Measurements from ENCODE around the gene CES1. TPM values are rescaled to one million over a fixed set of nuclear protein-coding genes. Genes with fewer than 3 reads are reported as not detected.

Gene CES1
- total and polyA plus RNA-seq, 9 donors = 1.5 to 114 (median 24.6) TPM

- 71 to 74% (median 74%) methylated on average over 7 of the region's 7 CpGs for whole genome bisulfite sequencing, 3 donors
- TF ChIP-seq POLR2A (IDR thresholded peaks at IDR 0.05) (no peak), EP300 (IDR thresholded peaks at IDR 0.05) (no peak), CTCF (IDR thresholded peaks at IDR 0.05) (no peak)
- Histone ChIP-seq H3K36me3 (no peaks in the 10 kb centered on the region), H3K27ac (no peak overlapping the region), H3K27me3 (no peaks in the 10 kb centered on the region), H3K4me1 (ENCODE audit: insufficient read depth) (no peaks in the 10 kb centered on the region), H3K4me3 (no peak overlapping the region), H3K9me3 (no peaks in the 10 kb centered on the region)
- intact Hi-C loops (cut with DNase I) = no loop called here
- DNase-seq = no peak
Measured at GRCh38 chr16:55872130-55872529, 39.2 kb upstream of the CES1 start.

GRCh38 chr16:55871411-55872038, 38.6 kb upstream of the CES1 start:
- H3K4me3 ChIP-seq = no peak overlapping the region
- no peaks in the 10 kb centered on the region for H3K36me3 ChIP-seq
- intact Hi-C loops (cut with DNase I) = no loop called here
- TF ChIP-seq POLR2A (IDR thresholded peaks at IDR 0.05) (no peak), EP300 (IDR thresholded peaks at IDR 0.05) (no peak), CTCF (IDR thresholded peaks at IDR 0.05) (no peak)
- no peaks in the 10 kb centered on the region for H3K4me1 ChIP-seq (ENCODE audit: insufficient read depth)
- H3K27me3 ChIP-seq = no peaks in the 10 kb centered on the region
- H3K27ac ChIP-seq = no peak overlapping the region
- H3K9me3 ChIP-seq = no peaks in the 10 kb centered on the region
- DNase-seq = no peak
- WGBS, 3 donors = 77 to 81% (median 77%) methylated on average over 10 of the region's 10 CpGs

- H3K27me3 ChIP-seq = no peaks in the 10 kb centered on the region
- no peak for DNase-seq
- TF ChIP-seq POLR2A (IDR thresholded peaks at IDR 0.05) (no peak), CTCF (IDR thresholded peaks at IDR 0.05) (no peak), EP300 (IDR thresholded peaks at IDR 0.05) (no peak)
- intact Hi-C loops (cut with DNase I) = no loop called here
- no peak overlapping the region for H3K27ac ChIP-seq
- no peaks in the 10 kb centered on the region for H3K9me3 ChIP-seq
- H3K36me3 ChIP-seq = no peaks in the 10 kb centered on the region
- no peak overlapping the region for H3K4me3 ChIP-seq
- WGBS, 3 donors = 79 to 84% (median 82%) methylated on average over 7 of the region's 7 CpGs
- H3K4me1 ChIP-seq (ENCODE audit: insufficient read depth) = no peaks in the 10 kb centered on the region
Measured at GRCh38 chr16:55868980-55869379, 36.1 kb upstream of the CES1 start.

GRCh38 chr16:55868137-55868536, 35.2 kb upstream of the CES1 start:
- Histone ChIP-seq H3K27ac (no peak overlapping the region), H3K36me3 (no peaks in the 10 kb centered on the region), H3K4me3 (no peak overlapping the region), H3K4me1 (ENCODE audit: insufficient read depth) (no peaks in the 10 kb centered on the region), H3K27me3 (no peaks in the 10 kb centered on the region), H3K9me3 (no peaks in the 10 kb centered on the region)
- 65 to 85% (median 78%) methylated on average over 2 of the region's 2 CpGs for WGBS, 3 donors
- intact Hi-C loops (cut with DNase I) = no loop called here
- DNase-seq = no peak
- TF ChIP-seq EP300 (IDR thresholded peaks at IDR 0.05) = no peak
- TF ChIP-seq CTCF (IDR thresholded peaks at IDR 0.05) = no peak
- TF ChIP-seq POLR2A (IDR thresholded peaks at IDR 0.05) = no peak

Measured in ovary (tissue), 9 donors.